Mesothelial cell of epicardium (in vitro differentiated cells): ENCODE results near the gene PYGM. TPM values are rescaled to one million over a fixed set of nuclear protein-coding genes. Genes with fewer than 3 reads are reported as not detected.

Experiments used
- DNase-seq, 2 experiments: peaks; one replicate each; pipeline ENCODE4 v3.0.0; 2021; ENCODE audit warnings: low spot score in 2 of 2; ENCODE audit not compliant: unreplicated experiment in 2 of 2
- H3K27ac Mint-ChIP-seq: 2 replicates; pipeline ENCODE4 v1.8.0; 2021; ENCODE audit warnings: mixed read lengths
- H3K27me3 Mint-ChIP-seq: 2 replicates; pipeline ENCODE4 v1.8.0; 2021; ENCODE audit warnings: low read depth, mixed read lengths
- H3K36me3 Mint-ChIP-seq: 2 replicates; pipeline ENCODE4 v1.8.0; 2021; ENCODE audit warnings: mixed read lengths
- H3K4me1 Mint-ChIP-seq: 2 replicates; pipeline ENCODE4 v1.8.0; 2021; ENCODE audit warnings: mixed read lengths
- H3K4me3 Mint-ChIP-seq: 2 replicates; pipeline ENCODE4 v1.8.0; 2021; ENCODE audit warnings: mild to moderate bottlenecking, moderate library complexity, mixed read lengths
- H3K9me3 Mint-ChIP-seq: 2 replicates; pipeline ENCODE4 v1.8.0; 2021; ENCODE audit warnings: mixed read lengths
- total RNA-seq: library from RNA; stranded (reverse); gene quantifications from 3 replicates; pipeline ENCODE4 v1.2.1, GENCODE V29; 2021
- TF ChIP-seq, protein P1 (sequence below): fragments of 200-600 bp; sonication (generic); IDR thresholded peaks from one replicate; pipeline ENCODE4 v1.5.0; 2021; ENCODE audit warnings: antibody characterized with exemption; ENCODE audit not compliant: unreplicated experiment

The PYGM gene
- total RNA-seq, 1 donor from 2014 or later = 7.6 TPM

DNA sequence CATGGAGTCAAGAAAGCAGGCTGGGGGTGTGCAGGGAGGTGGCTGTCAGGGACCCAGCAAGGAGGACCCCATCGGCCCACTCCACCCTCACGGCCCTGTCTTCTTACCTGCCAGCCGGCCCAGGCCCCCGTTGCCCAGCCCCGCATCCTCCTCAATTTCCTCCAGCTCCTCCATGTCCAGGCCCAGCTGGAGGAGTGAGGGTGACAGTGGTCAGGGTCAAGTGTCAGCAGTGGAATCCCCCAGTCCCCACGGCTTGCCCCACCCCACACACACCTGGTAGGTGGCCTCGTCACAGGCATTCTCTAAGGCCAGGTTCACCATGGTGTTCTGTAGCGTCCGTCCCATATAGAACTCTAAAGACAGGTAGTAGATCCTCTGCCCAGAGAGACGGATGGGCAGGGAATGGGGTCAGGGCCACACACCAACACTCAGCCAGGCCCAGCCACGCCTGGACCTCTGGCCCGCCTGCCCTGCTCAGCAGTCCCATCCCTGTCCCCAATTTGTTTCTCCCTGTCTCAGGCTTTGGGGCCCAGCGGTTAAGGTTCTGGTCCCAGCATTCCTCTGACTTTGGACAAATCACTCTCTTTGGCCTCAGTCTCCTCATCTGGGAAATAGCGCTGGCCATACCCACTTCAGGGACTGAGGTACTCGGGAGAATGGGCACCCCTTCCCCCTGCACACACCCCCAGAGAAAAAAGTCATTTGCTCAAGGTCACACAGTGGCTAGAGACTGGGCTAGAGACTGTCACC, 1.3 kb downstream of the PYGM start:
- no peak overlapping the region for H3K4me3 Mint-ChIP-seq
- H3K36me3 Mint-ChIP-seq = peaks cover 1% of the 10 kb centered on the region
- no peak overlapping the region for H3K27ac Mint-ChIP-seq
- peaks cover 15% of the 10 kb centered on the region for H3K4me1 Mint-ChIP-seq
- no peaks in the 10 kb centered on the region for H3K9me3 Mint-ChIP-seq
- no peak for DNase-seq
- TF ChIP-seq, protein P1, sequence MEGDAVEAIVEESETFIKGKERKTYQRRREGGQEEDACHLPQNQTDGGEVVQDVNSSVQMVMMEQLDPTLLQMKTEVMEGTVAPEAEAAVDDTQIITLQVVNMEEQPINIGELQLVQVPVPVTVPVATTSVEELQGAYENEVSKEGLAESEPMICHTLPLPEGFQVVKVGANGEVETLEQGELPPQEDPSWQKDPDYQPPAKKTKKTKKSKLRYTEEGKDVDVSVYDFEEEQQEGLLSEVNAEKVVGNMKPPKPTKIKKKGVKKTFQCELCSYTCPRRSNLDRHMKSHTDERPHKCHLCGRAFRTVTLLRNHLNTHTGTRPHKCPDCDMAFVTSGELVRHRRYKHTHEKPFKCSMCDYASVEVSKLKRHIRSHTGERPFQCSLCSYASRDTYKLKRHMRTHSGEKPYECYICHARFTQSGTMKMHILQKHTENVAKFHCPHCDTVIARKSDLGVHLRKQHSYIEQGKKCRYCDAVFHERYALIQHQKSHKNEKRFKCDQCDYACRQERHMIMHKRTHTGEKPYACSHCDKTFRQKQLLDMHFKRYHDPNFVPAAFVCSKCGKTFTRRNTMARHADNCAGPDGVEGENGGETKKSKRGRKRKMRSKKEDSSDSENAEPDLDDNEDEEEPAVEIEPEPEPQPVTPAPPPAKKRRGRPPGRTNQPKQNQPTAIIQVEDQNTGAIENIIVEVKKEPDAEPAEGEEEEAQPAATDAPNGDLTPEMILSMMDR = no peak
- H3K27me3 Mint-ChIP-seq = no peaks in the 10 kb centered on the region

DNA sequence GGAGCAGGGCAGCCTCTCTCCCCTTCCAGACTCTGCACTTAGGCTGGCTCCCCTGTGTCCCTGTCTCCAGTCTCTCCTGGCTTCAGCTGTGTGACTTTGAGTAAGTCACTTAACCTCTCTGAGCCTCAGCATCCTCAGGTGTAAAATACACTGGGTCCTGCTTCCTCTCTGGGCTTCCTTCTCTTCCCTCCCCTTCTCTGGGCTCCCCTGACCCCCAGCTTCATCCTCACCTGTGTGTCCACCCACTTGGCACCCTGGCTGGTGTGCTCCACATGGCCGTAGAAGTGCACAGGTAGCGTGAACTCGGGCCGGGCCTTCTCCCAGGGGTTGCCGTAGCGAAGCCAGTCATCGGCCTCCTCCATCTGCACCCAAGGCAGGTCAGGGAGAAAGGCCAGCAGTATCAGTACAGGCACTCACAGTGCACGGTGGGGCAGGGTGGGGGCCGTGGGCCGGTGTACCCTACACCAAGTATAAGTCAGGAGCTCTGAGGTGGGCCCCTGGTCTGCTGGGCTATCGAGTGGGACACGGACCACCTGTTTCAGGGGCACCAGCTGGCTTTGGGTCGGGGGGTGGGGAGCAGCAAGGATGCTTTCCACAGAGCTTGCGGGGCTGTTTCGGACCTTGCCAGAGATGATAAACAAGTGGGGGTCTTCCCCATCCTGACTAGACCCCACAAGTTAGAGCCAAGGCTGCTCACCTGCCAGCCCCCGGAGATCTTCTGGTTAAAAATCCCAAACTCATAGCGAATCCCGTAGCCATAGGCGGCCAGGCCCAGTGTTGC, 2.0 kb downstream of the PYGM start:
- Mint-ChIP-seq H3K27ac (no peak overlapping the region), H3K27me3 (no peaks in the 10 kb centered on the region), H3K9me3 (no peaks in the 10 kb centered on the region), H3K36me3 (no peaks in the 10 kb centered on the region), H3K4me1 (peaks cover 15% of the 10 kb centered on the region), H3K4me3 (no peak overlapping the region)
- DNase-seq = no peak
- TF ChIP-seq, protein P1 = no peak

DNA sequence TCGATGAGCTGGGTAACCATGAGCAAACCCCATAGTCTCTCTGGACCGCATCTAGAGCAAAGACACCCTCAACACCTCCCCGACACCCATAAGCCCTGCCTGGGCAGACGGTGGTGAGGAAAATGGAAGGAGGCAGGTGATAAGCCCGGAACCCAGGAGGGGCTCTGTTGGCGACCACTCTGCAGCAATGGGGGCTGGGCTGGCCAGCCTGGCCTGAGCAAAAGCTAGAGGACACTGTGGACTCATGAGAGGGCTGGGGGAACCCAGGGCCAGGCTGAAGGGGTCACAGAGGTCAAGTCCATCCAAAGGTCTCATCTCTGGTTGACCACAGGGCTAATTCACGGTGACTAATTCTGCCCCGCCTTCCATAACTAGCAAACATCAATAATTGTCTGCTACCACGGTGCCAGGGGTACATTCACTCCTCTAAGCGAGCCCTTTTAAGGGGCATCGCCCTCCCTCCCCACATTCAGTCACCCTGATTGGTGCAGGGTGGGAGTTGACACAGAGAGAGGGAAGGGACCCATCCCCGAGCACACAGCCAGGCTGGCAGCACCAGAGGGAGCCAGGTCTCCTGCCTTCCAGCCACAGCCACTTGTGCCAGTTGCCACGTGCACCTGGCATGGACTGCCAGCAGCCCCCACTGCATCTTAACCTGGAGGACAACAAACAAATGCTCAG, 4.0 kb downstream of the PYGM start:
- no peak overlapping the region for H3K27ac Mint-ChIP-seq
- H3K36me3 Mint-ChIP-seq = no peaks in the 10 kb centered on the region
- no peak for DNase-seq
- peaks cover 13% of the 10 kb centered on the region for H3K4me1 Mint-ChIP-seq
- TF ChIP-seq, protein P1 = no peak
- H3K4me3 Mint-ChIP-seq = no peak overlapping the region
- no peaks in the 10 kb centered on the region for H3K9me3 Mint-ChIP-seq
- no peaks in the 10 kb centered on the region for H3K27me3 Mint-ChIP-seq

DNA sequence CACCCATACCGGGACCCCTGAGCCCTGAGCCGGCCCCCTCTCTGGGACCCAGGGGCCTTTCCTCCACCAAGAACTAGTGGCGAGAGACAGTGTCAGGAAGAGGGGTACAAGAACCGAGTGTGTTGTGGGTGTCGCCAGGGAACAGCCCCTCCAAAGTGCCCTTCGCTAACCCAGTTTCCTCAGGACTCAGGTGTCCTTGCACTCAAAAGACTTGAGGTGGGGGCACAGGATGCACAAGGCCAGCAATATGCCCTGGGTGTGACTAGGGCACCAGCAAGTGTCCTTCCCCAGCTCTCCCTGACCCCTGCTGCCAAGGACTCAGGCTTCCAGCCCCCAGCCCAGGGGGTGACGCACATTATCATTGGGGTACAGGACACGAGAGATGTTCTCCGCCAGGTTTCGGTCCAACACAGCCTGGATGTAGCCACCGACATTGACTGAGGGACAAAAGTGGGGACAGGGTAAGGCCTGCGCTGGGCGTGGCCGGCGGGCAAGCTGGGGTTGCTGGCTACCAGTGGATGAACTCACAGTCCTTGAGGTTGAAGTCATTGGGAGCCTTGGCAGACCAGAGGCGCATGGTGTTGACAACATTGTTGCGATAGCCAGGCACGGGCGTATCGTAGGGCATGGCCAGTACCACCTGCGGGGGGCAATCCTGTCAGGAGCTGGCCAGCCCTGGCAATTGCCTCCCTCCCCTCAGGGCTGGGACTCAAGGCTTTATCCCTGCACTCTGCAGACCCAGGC, 4.7 kb downstream of the PYGM start:
- TF ChIP-seq, protein P1 = no peak
- Mint-ChIP-seq H3K4me3 (no peak overlapping the region), H3K36me3 (no peaks in the 10 kb centered on the region), H3K27me3 (no peaks in the 10 kb centered on the region), H3K9me3 (no peaks in the 10 kb centered on the region), H3K27ac (no peak overlapping the region), H3K4me1 (peaks cover 9% of the 10 kb centered on the region)
- DNase-seq = no peak
